GM18861 (cell line): ENCODE results near the gene NOVA1.

ENCODE experiments used
- ATAC-seq: cut with Tn5 transposase; IDR thresholded peaks from one replicate; pipeline ENCODE4 v1.9.1; 2021; ENCODE audit not compliant: unreplicated experiment

NOVA1 gene

DNA sequence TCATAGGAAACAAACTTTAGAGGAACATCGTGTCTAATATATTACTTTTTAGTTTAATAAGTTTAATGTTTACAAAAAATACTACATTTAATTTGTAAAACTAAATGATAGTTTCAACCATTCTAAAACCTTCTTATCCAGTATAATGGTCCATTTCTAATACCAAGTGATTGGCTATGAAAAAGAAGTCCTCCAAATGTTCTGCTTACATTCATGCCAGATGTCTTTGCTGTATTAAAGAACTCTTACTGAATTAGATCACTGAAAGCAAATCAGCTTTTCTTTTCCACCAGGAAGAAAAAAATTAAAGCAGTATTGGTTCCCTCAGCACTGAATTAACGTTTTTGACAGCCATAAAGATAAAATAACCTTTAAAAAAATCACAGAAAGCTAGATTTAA is 3.7 kb downstream of the NOVA1 start:
- no peak for ATAC-seq

DNA sequence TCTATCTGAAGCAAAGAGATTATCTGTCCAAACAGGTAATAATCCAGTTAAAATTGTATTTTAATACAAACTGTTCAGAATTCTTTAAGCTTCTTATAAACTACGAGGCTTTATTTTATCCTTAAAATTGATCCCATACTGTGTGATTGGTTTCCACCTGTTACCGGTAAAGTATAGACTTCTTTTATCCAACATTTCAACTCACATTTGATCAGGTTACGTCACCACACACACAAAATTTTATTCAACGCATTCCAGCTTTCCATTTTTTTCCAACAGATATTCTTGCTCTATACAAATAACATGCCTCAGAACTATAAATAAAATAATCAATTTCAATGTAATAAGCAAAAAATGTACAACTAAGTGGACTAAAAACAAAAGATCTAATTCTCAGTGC is 4.5 kb downstream of the NOVA1 start:
- no peak for ATAC-seq

DNA sequence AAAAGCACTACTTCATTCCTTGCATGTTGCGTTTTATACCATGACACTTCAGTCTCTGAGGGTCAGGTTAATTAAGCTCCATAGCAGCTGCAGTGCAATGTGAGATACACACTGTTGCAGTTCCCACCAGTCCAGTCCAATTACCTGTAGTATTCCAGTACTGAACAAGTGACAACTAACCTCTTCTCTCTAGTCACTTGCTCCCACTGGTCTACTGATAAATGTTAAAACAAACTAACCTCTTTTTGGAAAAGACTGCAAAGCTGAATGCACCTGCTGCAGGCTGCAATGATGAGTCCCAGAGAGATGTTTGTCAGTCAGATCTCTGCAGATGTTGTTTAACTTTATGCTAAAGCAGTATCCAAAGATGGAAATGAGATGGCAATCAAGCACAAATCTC is 7.9 kb downstream of the NOVA1 start:
- no peak for ATAC-seq

DNA sequence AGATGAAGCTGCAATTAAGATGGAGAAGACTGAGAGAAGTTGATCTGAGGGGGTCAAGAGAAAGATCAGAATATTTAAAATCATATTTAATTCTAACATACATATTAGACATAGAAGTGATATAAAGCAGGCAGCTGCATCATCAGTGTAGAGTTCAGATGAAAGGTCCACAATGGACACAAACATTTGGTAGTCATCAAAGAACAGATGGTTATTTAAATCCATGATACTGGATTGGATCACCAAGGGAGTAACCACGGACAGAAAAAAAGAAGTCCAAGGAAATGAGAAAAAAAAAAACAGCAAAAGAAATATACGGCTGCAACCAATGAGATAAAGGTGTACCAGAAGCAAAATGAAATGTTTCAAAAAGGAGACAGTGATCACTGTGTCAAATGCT is 20.1 kb downstream of the NOVA1 start:
- no peak for ATAC-seq

DNA sequence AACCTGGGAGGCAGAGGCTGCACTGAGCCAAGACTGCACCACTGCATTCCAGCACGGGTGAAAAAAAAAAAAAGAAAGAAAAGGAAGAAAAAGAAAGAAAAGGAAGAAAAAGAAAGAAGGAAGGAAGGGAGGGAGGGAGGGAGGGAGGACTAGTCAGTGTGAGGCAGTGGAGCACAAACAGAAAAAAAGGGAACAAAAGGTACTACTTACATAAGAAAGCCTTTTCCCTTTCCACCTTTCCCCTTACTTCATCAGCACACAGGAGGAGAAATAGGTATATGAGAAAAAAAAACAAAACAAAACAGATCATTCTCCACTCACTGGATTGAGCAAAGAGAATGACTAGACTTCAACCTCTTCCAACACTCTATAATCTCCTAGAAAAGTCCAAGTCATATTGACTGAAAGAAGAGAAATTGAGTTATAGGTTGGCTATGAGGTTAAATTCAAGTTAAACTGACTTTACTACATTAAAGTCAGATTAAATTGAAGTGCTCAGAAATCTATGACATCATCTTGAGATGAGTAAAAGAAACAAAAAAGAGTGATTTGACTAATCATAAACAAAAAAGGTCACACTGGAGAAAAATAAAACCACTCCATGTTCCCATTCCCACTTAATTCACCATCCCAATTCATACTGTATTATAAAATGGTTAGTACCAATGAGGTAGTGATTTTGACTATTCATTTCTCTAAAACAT is 43.6 kb downstream of the NOVA1 start:
- ATAC-seq, result no peak

DNA sequence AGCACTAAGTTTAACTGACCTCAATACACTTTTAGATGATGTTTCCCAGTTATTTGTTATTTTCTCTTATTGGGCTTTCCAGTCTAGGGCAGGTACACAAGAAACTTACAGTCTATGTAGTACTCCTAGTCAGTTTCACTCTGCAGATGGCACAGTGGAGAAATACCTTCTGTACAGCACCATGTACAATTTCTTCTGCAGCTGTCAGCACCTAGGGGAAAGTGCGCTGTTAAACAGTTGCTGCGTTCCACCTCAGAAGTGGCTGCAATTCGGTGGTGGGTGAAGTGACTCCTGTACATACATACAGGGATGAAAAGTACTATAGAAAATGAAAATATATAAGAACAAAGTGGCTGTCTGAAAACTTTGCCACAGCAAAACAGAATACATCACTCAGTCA is 48.3 kb downstream of the NOVA1 start:
- no peak for ATAC-seq

DNA sequence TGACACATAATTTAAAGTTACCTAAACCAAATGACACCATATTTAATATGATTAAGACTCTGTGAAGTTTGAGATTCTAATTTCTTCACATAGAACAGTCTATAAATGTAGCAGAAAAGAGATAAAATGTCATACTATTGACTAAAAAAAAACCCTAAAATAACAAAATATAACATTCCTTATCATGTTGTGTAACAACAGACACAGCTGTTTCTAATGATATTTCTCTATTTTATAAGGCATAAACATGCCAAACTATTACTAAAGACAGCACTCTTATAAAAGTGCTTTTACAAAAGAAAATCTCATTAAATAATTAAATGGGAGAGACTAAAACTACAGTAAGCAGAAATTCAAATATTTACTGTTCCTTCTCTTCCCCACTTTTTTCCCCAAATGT is 49.4 kb downstream of the NOVA1 start:
- no peak for ATAC-seq

DNA sequence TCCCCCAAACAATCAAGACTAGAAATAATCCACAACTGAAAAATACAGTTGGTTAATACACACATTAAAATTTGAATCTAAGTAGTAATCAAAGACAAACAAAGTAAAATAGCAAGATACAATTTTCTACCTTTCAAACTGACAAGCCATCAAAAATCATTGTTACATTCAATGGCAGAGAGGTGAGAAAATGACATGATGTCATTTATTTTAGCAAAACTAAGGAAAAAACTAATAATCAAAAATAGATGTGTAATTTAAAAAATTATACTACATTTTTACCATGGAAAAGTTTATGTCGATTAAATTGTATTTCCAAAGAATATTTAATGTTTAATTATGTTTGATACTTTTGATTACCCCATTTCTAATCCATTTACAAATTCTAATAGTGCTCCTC is 59.7 kb downstream of the NOVA1 start:
- ATAC-seq, result no peak

DNA sequence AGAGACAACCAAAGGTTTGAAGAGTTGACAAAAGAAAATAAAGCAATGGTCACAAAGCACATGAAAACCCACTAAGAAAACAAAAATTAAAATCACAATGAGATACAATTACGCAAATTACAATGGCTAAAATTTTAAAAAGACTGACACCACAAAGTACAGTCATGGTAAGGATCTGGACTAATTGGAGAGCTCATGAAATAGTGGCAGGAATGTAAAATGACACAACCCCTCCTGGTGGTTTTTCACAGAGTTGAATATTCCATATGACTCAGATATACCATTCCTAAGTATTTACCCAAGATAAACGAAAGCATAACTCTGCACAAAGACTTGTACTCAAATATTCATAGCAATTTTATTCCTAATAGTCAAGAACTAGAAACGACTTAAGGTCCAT is 65.9 kb downstream of the NOVA1 start:
- ATAC-seq, result no peak

DNA sequence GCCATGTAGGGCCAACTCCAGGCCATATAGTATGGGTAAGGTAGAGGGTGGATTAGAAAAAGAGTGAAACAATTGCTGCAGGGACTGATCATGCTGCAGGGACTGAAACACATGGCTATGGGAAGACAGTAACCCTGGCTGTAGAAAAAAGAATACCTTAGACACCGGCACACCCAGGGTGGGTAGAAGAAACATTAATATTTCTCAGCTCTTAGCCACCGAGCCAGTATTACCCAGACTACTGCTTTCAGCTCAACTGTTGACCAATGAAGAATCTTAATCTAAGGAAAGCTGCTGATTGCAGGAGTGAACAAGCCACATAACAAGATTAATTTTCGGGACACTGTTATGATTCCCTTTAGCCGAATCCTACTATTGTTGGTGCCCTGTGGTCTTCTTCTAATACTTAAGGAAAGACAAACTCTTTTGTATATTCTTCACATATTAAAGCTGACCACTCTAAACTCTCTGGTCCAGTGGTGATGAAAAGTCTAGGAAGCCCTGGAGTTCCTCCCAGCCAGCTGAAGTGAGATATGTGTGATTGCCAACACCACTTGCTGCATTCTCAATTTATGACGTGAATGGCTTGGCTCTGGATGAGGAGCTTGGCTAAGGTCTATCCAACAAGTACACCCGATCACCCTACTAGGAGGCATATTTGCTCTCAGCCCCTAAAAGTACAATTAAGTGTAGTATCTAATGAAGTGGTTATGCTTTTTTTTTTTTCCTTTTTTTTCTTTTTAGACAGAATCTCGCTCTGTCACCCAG is 69.2 kb downstream of the NOVA1 start:
- no peak for ATAC-seq

DNA sequence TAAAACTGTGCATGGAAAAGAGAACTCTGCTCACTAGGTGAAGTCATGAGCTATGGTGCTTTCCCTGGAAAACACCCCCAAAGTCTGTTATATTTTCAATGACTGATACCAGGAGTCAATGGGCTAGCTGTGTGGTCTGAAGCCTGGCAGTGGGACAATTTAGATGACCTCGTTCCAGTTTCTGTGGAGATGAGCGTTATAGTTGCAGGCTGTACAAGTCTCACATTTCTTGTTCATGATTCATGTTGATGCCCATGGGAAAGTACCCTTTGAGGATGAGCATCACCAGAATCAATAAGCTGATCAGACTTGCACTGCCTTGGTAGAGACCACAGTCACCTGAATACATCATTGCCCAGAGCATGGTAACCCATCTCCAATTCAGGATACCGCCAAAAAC is 70.7 kb downstream of the NOVA1 start:
- no peak for ATAC-seq

DNA sequence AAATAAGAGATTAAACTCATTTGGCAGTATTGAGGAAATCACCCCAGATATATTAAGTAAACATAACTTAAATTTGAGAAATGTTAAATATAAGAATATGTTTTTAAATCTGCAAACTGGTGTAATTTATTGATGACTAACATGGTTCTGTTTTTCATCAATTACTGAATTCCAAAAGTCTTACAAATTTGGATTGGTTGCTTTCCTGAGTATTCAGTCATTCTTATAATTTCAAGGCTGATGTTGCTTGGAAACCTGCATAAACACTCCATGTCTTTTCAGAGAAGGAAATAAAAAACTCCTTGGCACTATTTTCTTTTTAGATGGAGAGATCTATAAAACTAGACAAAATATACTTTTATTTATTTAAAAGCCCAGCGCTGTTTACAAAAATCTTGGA is 71.7 kb downstream of the NOVA1 start:
- no peak for ATAC-seq

DNA sequence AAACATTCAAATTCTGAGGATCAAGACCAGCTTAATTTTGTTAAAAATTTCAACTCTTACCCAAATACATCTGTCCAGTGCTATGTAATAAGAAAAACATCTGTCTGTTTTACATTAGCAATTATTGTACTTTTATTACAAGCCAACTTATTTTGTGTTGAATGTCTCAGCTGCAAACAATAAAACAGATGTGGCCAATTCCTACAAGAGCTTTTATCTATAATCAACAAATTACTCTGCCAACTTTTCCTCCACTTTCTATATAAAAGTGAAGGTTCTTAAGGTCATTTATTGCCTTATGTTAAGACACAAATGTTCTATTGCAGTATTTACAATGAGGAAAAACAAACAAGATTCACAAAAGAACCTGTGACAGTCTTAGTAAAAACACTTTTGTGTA is 72.7 kb downstream of the NOVA1 start:
- ATAC-seq, result no peak

DNA sequence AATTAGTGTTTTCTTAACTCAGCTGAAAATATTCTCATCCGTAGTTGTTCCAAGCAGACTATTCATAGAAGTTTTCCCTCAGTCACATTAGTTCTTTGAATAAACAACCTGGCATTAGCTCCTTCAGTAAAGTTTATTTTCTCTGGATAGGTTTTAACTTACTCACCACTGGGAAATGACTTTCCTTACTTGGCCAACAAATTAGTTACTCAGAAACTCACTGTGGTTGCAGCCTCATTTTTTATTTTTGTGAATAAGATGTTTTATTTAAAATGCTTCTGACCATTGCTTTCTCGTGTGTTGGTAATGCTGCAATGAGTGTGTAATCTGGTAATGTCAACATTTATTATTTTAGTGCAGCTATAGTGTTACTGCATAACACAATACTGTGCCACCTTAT is 74.9 kb downstream of the NOVA1 start:
- ATAC-seq, result no peak

DNA sequence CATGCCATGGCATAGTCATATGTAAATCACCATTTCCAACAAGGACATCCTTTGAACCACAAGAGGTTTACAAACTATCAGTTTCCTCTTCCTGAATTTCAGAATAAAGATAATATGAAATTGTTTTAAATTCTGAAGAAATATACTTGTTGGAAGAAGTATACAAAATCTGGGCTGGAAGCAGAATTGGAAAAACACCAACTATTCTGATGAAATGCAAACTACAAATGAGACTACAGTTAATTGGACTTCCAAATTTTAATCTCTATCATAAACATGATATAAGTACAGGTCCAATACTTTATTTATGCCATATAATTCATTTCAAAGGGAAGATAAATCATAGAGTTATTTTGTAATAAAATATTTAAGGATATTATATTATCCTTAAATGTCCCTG is 80.1 kb downstream of the NOVA1 start:
- ATAC-seq, result no peak

DNA sequence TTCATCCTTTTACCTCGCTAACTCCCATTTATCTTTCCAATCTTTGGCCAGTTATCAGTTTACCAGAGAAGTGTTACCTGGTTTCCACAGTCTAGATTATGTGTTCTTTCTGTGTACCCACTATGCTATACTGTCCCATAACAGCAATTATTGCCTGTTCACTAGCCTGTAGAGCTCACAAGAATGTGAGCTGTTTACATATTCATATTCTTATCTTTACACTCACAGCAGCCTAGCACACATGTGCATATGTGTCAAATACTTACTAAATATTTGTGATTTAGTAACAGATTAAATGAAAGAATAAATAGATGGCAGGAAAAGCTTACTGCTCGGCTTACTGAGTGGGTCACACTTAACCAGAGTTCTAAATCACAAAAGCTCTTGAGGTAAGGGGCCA is 97.8 kb downstream of the NOVA1 start:
- ATAC-seq, result no peak

DNA sequence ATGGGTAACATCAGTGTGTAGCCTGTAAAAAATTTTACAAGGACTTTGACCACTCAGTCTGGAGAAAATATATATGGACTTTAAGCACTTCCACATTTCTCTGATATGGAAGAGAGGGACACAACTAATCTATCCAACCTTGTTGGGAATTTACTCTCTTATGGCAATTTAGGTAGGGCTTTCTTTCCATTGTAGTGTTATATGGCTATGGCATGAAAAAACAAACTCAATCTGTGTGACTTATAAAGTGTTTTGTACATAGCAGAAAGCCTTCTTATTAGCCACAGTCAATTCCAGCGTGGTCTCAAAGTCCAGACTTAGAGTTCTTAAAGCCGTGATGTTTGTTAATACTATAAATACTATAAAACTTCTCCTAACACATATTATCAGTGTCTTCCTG is 98.3 kb downstream of the NOVA1 start:
- ATAC-seq, result no peak

DNA sequence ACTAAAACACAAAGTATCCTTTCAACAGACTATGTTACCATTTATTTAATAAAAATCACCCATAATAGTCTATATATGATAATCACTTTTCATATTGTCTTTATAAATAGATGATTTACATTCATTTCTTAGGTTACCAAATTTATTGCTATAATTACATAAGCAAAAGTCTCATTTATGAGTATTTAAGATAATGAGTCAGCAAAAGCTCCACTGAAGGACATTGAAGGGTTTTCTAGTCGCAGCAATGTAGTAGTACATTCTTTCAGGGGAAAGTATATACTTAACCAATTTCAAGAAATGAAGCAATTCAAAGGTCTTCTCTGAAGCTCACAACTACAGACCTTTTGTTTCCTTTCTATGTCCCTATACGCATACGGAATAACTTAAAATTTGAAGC is 110.9 kb downstream of the NOVA1 start:
- ATAC-seq, result no peak

DNA sequence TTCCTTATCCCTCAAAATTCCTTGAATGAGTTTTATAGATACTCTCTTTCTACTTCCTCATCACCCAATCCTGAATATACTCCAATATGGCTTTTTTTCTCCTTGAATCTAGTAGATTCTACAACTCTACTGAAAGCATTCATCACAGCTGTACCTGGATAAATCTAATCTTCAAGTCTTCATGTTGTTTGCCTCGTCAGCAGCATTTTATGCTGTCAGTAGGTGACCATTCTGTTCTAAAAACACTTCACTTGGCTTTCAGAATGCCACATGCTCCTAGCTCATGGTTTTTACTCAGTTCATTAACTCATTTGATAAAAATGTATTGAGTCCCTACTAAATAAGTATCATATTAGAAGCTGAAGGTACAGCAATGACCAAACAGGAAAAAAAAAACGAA is 113.3 kb downstream of the NOVA1 start:
- ATAC-seq, result no peak

DNA sequence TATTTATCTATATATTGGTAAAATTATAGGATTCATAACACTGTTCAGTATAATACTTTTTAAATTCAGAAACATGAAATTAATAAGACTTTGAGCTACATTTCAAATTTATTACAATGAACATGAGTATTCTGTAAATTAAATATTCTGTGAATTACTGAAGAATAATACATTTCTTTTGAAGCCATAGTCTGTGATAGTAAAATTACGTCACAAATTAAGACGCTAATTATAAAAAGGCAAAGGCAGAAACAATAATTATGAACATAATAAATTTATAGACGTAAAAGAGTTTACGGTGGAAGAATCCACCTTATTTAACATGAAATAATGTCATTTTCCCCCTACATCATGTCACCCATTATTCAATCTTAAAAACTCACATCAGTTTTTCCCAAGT is 118.9 kb downstream of the NOVA1 start:
- ATAC-seq, result no peak

DNA sequence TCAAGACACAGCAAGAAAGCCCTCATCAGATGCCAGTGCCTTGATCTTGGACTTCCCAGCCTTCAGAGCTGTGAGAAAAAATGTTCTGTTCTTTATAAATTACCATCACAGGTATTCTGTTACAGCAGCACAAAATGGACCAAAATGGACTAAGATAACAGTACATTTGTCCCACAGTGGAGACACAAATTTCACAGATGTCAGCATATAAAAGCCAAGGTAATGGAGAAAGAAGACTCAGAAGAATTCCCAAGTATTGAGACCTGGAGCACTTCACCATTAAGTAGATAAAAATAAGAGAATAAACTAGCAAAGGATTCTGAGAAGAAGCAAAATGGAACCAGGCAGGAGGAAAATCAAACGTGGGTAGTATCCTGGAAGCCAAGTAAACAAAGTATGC is 131.0 kb downstream of the NOVA1 start:
- ATAC-seq, result no peak

DNA sequence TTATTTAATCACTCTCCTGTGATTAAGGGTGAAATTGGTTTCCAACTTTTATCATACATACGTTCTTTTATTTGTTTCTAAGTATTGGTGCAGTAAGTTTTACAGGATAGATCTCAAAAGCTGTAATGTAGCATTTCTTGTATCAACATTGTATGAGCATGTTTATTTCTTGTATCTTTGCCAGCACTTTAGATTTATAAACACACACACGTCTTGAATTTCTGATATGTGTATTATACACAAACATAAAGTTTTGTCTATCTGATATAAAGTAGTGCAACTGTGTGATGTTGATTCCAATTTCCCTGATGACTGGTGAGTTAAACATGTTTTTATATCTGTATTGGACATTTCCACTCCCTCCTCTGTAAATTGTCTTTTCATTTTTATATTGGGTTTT is 134.7 kb downstream of the NOVA1 start:
- ATAC-seq, result no peak

DNA sequence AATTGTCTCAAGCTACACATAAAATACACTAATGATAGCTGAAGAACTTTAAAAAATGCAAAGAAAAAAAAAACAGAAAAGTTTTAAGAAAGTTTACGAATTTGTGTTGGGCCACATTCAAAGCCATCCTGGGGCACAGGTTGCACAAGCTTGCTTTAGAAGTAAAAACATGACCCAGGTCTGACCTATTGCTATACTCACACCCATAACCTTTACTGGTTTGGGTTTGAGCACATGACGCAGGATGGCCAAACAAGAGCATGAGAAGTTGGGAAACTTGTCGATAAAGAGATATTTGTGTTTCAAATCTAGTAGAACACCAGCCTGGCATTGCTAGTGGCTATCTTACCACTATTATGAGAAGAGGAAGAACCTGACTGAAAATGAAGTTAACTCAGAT is 143.7 kb downstream of the NOVA1 start:
- ATAC-seq, result no peak
